NCI-H2171 treated with DMSO at 0.1 percent for 48 hours (cell line): ENCODE data around the gene MYH4.

Experiments used
- DNase-seq: peaks from one replicate; lab custom pipeline; 2025; lab: John Stamatoyannopoulos, UW

Gene MYH4

GRCh38 chr17:10469459-10469858, at the start of gene MYH4:
MYH4 (minus strand) TSS chr17:10469559; CDS start chr17:10466745, 2,814 bp downstream.
- DNase-seq = no peak

- no peak for DNase-seq
Measured at GRCh38 chr17:10518271-10519037, 49.1 kb upstream of the MYH4 start, which contains the start of gene MYH1. MYH1 (minus strand) TSS chr17:10518542; CDS start chr17:10516642, 1,900 bp downstream.

DNA sequence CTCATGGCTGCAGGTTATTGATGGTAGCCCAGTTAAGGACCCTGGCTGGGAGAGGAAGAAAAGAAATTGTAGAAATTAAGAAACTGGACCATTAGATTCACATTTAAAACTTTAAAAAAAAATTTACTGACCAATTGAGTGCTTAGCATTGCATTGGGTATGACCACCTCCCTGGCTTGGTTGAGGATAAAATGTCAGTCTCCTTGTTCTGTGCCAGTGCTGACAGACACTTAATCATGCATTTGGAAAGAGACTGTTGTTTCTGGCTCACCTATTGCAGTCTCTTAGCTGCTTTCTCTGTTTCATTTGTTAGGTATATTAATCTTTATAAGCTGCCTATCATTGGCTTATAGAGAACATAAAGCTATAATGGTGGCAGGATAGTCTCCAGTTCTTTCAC, 47.3 kb upstream of the MYH4 start:
- no peak for DNase-seq

GRCh38 chr17:10516065-10516464, 46.7 kb upstream of the MYH4 start:
- no peak for DNase-seq

DNA sequence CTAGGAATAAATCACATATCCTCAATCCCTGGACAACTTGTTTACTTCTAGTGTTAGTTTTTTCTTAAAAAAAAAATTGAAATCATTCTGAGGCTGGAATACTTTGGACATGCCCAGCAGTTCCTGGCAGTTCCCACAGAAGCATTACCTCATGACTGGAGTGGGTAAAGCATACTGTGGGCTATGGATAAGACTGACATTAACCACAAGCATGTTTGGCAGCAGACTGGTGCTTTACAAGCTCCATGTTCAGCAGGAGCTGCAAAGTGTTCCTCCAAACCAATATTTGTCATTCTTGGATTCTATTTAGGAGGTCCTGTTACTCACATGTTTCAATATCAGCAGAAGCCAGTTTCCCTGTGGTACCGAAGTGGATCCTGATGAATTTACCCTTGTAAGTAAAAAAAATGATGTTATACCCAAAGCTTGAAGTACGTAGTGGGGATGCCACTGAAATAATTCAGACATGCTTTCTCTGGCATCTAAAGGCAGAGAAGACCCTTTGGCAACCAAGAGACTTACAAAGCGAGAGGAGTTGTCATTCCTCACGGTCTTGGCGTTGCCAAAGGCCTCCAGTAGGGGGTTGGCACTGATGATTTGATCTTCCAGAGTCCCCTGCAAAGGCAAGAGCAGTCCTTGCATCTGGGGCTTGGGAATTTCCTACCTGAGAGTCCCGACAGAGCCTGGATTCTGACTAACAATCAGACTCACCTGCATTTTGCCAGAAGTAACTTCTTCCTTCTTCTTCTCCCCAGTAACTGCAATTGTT, 44.1 kb upstream of the MYH4 start:
- DNase-seq = no peak

GRCh38 chr17:10512856-10513255, 43.5 kb upstream of the MYH4 start:
- no peak for DNase-seq

- no peak for DNase-seq
Measured at GRCh38 chr17:10499950-10500349, 30.6 kb upstream of the MYH4 start.

- DNase-seq = no peak
Measured at GRCh38 chr17:10492004-10492403, 22.6 kb upstream of the MYH4 start.

DNA sequence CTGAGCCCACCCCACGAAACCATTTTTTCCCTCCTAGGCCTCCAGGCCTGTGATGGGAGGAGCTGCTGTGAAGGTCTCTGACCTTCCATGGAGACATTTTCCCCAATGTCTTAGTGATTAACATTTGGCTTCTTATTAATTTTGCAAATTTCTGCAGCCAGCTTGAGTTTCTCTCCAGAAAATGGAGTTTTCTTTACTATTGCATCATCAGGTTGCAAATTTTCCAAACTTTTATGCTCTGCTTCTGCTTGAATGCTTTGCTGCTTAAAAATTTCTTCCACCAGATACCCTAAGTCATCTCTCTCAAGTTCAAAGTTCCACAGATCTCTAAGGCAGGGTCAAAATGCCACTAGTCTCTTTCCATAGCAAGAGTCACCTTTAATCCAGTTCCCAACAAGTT, 12.9 kb upstream of the MYH4 start:
- no peak for DNase-seq

DNA sequence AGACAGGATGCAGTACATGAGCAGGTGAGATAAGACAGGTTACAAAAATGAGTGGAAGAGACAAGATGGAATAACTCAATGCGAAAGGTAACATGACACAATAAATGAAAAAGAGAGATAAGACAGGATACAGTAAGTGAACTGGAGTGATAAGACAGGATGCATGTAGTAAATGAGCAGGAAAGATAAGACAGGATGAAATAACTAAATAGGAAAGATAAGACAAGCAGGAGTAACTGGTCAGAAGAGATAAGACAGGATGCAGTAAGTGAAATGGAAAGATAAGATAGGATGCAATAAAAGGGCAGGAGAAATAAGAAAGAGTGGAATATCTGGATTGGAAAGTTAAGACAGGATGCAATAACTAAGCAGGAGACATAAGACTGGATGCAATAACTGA, 8.3 kb upstream of the MYH4 start:
- DNase-seq = no peak

- no peak for DNase-seq
Measured at GRCh38 chr17:10474536-10474935, 5.2 kb upstream of the MYH4 start.

DNA sequence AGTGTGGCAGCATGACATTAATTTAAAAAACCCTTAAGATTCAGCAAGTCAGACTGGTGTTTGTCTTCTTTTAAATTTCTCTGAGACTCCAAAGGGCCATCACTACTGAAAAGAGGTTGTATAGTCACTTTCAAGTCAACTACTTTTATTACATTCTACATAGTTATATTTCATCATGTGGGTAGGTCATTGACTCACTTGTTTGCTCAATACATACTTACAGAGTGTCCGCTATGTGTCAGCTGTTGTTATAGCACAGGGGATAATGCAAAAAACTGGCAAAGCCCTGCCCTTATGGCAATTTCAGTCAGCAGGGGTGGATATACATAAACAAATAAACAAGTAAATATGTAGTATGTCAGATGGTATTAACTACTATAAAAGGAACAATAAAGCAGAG, 2.5 kb upstream of the MYH4 start:
- no peak for DNase-seq

DNA sequence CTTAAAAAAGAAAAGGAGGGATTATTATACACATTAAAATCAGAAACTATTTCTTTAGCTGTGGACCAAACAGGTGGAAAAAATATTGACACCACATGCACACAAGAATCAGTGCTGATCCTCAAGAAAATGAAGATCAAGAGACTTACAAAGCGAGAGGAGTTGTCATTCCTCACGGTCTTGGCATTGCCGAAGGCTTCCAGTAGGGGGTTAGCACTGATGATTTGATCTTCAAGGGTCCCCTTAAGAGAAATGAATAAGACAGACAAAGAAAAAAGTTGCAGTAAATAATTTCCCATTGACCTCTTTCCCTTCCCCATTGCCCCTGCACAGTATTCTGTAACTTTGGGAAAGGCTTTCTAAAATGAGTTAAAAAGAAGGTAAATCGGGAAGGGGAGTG, 6.0 kb downstream of the MYH4 start:
- DNase-seq = no peak

GRCh38 chr17:10460062-10460461, 9.3 kb downstream of the MYH4 start:
- no peak for DNase-seq

DNA sequence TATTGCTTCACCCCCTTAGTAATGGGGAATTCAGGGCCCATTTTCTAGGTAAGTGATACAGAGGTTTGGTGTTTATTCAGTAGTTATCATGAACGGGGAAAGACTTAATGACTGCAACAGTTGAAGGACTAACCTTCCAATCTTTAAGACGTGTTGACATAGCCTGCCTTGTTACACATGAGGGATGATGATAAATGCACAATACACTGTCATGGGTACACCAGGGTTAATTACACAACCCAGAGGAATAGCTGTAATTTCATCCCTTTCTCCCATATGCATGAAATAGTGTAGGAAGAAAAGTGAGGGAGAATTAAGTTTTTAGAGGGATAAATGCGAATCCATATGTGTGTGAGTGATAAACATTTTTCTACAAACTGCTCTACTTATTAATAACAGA, 10.7 kb downstream of the MYH4 start:
- DNase-seq = no peak

- DNase-seq = no peak
Measured at GRCh38 chr17:10457952-10458351, 11.4 kb downstream of the MYH4 start.

DNA sequence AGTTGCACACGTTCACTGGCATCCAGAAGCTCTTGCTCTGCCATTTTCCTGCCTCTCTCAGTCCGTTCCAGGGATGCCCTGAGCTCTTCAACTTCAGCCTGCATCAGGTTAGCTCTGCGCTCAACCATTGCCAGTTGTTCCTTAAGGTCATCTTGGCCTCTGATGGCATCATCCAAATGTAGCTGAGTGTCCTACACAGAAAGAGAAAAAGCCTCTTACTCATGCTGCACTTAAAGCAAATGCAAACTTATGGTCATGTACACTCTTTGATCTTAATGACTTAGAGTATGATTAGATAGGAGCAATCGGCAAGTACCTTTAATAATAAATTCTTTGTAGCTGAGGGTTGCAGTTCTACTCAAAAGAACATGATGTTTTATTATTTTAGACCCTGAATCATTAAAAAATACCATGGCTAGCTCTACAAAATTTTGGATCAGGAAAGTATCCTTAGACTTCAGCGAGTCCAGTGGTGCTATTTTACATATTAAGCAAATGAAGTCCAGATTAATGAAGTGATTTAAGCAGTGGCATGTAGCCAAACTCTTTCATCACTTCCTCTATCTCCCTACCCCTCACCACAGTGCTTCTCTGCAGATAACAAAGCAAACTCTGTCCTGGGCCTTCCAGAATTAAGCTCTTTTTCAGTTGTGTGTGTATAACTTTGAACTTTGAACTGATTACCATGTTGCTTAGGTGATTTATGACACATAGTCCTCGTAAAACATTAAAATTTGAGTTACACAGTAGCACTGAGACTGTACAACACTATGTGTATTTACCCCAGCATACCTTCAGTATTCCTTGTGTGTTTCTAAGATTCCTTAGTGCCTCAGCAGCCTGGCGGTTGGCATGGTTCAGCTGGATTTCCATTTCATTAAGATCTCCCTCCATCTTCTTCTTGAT, 22.1 kb downstream of the MYH4 start:
- no peak for DNase-seq

DNA sequence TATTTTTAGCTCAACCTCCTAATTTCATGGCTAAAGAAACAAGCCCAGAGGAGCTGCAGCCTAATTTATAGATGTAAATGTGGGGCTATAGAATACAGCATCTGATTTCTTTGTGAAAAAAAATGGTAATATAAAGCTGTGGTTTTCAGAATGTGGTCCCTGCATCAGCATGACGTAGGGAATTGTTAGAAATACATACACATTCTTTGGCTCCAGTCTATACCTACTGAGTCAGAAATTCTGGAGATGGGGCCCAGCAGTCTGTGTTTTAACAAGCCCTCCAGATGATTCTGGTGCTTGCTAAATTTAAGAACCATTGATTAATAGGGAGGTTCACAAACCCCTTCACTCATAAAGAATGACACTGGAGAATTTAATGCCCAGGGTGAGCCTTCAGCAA, 29.5 kb downstream of the MYH4 start:
- no peak for DNase-seq

DNA sequence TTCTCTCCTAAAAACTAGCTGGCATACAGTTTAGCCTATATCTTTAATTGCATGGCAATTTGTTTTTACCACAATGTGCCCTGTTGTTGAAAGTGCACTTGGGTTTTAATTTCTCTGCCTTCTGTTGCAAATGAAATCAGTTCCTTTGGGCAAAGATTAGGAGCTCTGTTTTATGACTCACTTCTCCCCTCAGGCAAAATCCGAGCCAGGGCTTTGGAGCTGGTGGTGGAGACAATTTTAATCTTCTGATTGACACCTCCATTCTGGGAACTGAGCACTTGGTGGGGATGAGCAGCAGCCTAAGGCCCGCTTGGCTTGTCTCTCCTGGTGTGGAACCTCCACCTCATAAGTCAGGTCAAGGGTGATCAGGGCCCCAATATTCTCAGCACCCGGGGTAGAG, 34.3 kb downstream of the MYH4 start:
- DNase-seq = no peak

- DNase-seq = no peak
Measured at GRCh38 chr17:10429421-10430045, 39.8 kb downstream of the MYH4 start.

DNA sequence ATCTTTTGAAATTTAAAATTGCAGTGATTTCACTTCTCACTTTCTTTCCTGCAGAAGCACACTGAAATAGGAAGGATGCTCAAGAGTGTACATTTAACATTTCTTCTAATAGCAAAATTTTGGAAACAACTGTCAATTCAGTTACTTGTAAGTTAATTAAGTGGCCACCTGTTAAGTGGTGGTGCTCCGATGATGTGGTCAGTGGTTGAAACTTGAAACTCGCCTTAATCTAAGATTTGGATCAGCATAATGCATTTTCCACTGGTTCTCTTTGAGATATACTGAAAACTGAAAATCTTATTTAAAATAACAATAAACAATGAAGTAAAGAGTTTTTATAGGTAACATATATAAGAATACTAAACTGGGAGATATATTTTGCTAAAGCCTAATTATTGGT, 40.6 kb downstream of the MYH4 start:
- no peak for DNase-seq
